H9 (cell line): ENCODE data around the gene CMAS. TPM values are rescaled to one million over a fixed set of nuclear protein-coding genes. Genes with fewer than 3 reads are reported as not detected.

Experiments used
- DNase-seq: peaks from one replicate; pipeline ENCODE4 v3.0.0-alpha.2; 2017
- H2AFZ ChIP-seq: one replicate; pipeline ENCODE4 v1.6.1; 2013; ENCODE audit warnings: mild to moderate bottlenecking, low read length, control low read depth, moderate library complexity
- H2AK5ac ChIP-seq: 2 replicates; pipeline ENCODE4 v1.6.1; 2013; ENCODE audit warnings: low read length, control low read depth, mixed read lengths; ENCODE audit not compliant: insufficient read length
- H2BK120ac ChIP-seq: one replicate; pipeline ENCODE4 v1.6.1; 2013; ENCODE audit warnings: low read depth, mild to moderate bottlenecking, low read length, control low read depth, inconsistent platforms; ENCODE audit not compliant: poor library complexity, severe bottlenecking
- H2BK12ac ChIP-seq: 2 replicates; pipeline ENCODE4 v1.6.1; 2013; ENCODE audit warnings: low read length, control low read depth, mixed read lengths, low read depth; ENCODE audit not compliant: insufficient read length
- H2BK15ac ChIP-seq: 2 replicates; pipeline ENCODE4 v1.6.1; 2013; ENCODE audit warnings: low read depth, low read length, control low read depth
- H2BK20ac ChIP-seq: one replicate; pipeline ENCODE4 v1.6.1; 2013; ENCODE audit warnings: low read depth, mild to moderate bottlenecking, low read length, control low read depth, inconsistent platforms; ENCODE audit not compliant: poor library complexity, severe bottlenecking
- H2BK5ac ChIP-seq: 2 replicates; pipeline ENCODE4 v1.6.1; 2013; ENCODE audit warnings: low read length, control low read depth, mixed read lengths; ENCODE audit not compliant: insufficient read length
- H3K14ac ChIP-seq: 2 replicates; pipeline ENCODE4 v1.6.1; 2013; ENCODE audit warnings: low read length, control low read depth; ENCODE audit not compliant: insufficient read depth
- H3K18ac ChIP-seq: 2 replicates; pipeline ENCODE4 v1.6.1; 2013; ENCODE audit warnings: low read depth, mild to moderate bottlenecking, mixed read lengths, low read length, control low read depth; ENCODE audit not compliant: insufficient read length
- H3K23ac ChIP-seq: 2 replicates; pipeline ENCODE4 v1.6.1; 2013; ENCODE audit warnings: low read length, control low read depth, mixed read lengths, low read depth; ENCODE audit not compliant: insufficient read length
- H3K23me2 ChIP-seq: 2 replicates; pipeline ENCODE4 v1.6.1; 2013; ENCODE audit warnings: low read depth, mild to moderate bottlenecking, mixed read lengths, low read length, control low read depth; ENCODE audit not compliant: insufficient read length, poor library complexity, severe bottlenecking
- H3K27ac ChIP-seq: 2 replicates; pipeline ENCODE4 v1.5.1; 2013; ENCODE audit warnings: low read length, control low read depth, mixed read lengths, low read depth; ENCODE audit not compliant: insufficient read length
- H3K27me3 ChIP-seq: 2 replicates; pipeline ENCODE4 v1.6.1; 2013; ENCODE audit warnings: low read length, control low read depth, inconsistent platforms; ENCODE audit not compliant: insufficient read depth
- H3K4ac ChIP-seq: 2 replicates; pipeline ENCODE4 v1.6.1; 2013; ENCODE audit warnings: low read depth, mild to moderate bottlenecking, control low read depth, inconsistent platforms, low read length, moderate library complexity
- H3K4me1 ChIP-seq: 2 replicates; pipeline ENCODE4 v1.6.1; 2013; ENCODE audit warnings: low read length, control low read depth, inconsistent platforms; ENCODE audit not compliant: insufficient read depth
- H3K4me2 ChIP-seq: 2 replicates; pipeline ENCODE4 v1.6.1; 2013; ENCODE audit warnings: low read length, control low read depth, mixed read lengths; ENCODE audit not compliant: insufficient read length, insufficient read depth
- H3K56ac ChIP-seq: 2 replicates; pipeline ENCODE4 v1.6.1; 2013; ENCODE audit warnings: low read depth, mild to moderate bottlenecking, mixed read lengths, low read length, control low read depth; ENCODE audit not compliant: insufficient read length
- H3K79me1 ChIP-seq: 2 replicates; pipeline ENCODE4 v1.6.1; 2013; ENCODE audit warnings: low read depth, mild to moderate bottlenecking, moderate library complexity, low read length, control low read depth, inconsistent platforms; ENCODE audit not compliant: insufficient read depth, poor library complexity, severe bottlenecking
- H3K79me2 ChIP-seq: 2 replicates; pipeline ENCODE4 v1.6.1; 2013; ENCODE audit warnings: low read length, control low read depth, inconsistent platforms; ENCODE audit not compliant: insufficient read depth
- H3K9ac ChIP-seq: 2 replicates; pipeline ENCODE4 v1.6.1; 2013; ENCODE audit warnings: low read length, control low read depth, mixed read lengths; ENCODE audit not compliant: insufficient read length; ENCODE audit errors: extremely low read depth
- H3K9me3 ChIP-seq: one replicate; pipeline ENCODE4 v1.6.1; 2013; ENCODE audit warnings: low read depth, low read length, inconsistent platforms; ENCODE audit not compliant: control insufficient read depth
- H3T11ph ChIP-seq: one replicate; pipeline ENCODE4 v1.6.1; 2013; ENCODE audit warnings: mild to moderate bottlenecking, low read length, control low read depth, inconsistent platforms
- H4K20me1 ChIP-seq: one replicate; pipeline ENCODE4 v1.6.1; 2013; ENCODE audit not compliant: control insufficient read depth, insufficient read length, insufficient read depth
- H4K5ac ChIP-seq: 2 replicates; pipeline ENCODE4 v1.6.1; 2013; ENCODE audit warnings: low read depth, mild to moderate bottlenecking, mixed read lengths, low read length, control low read depth; ENCODE audit not compliant: insufficient read length
- H4K8ac ChIP-seq: replicated peaks from 2 replicates; pipeline ENCODE4 v1.6.1; 2013; ENCODE audit warnings: low read length, control low read depth, mixed read lengths, low read depth; ENCODE audit not compliant: insufficient read length
- H4K91ac ChIP-seq: 2 replicates; pipeline ENCODE4 v1.6.1; 2013; ENCODE audit warnings: low read depth, mild to moderate bottlenecking, moderate library complexity, mixed read lengths, low read length, control low read depth; ENCODE audit not compliant: insufficient read length
- H3K27ac Mint-ChIP-seq, 3 experiments: 2 replicates in 2 of 3; 3 replicates in 1 of 3; pipeline ENCODE4 v1.8.0; 2020 to 2021; ENCODE audit warnings: mixed read lengths in 3 of 3, mild to moderate bottlenecking in 1 of 3, moderate library complexity in 1 of 3
- H3K27me3 Mint-ChIP-seq: 2 replicates; pipeline ENCODE4 v1.8.0; 2021; ENCODE audit warnings: low read depth, mild to moderate bottlenecking, moderate library complexity, mixed read lengths
- H3K36me3 Mint-ChIP-seq, 3 experiments: 2 replicates in 2 of 3; 3 replicates in 1 of 3; pipeline ENCODE4 v1.8.0; 2020 to 2021; ENCODE audit warnings: low read depth in 3 of 3, mixed read lengths in 3 of 3; ENCODE audit not compliant: insufficient read depth in 1 of 3
- H3K4me1 Mint-ChIP-seq, 2 experiments: 2 replicates each; pipeline ENCODE4 v1.8.0; 2020; ENCODE audit warnings: mixed read lengths in 2 of 2
- H3K4me3 Mint-ChIP-seq, 2 experiments: 2 replicates in 1 of 2; 3 replicates in 1 of 2; pipeline ENCODE4 v1.8.0; 2020 to 2021; ENCODE audit warnings: mild to moderate bottlenecking in 2 of 2, mixed read lengths in 2 of 2, moderate library complexity in 1 of 2
- H3K9me3 Mint-ChIP-seq, 2 experiments: 2 replicates in 1 of 2; 3 replicates in 1 of 2; pipeline ENCODE4 v1.8.0; 2020; ENCODE audit warnings: mild to moderate bottlenecking in 2 of 2, mixed read lengths in 2 of 2, moderate library complexity in 1 of 2
- CTCF ChIP-seq: fragments of 200-600 bp; sonication (generic); conservative IDR thresholded peaks from 3 replicates; pipeline ENCODE4 v1.8.0; 2021; ENCODE audit warnings: antibody characterized with exemption, mild to moderate bottlenecking
- WGBS: extraction: QIAGEN DNeasy Blood & Tissue Kit; methylation state at CpG from one replicate; pipeline ENCODE4 v1.1.7; 2013; ENCODE audit warnings: missing lambda C conversion rate, low lambda C conversion rate, mixed read lengths; ENCODE audit not compliant: insufficient read length; ENCODE audit errors: extremely low coverage; 5-methylcytosine and 5-hydroxymethylcytosine counted together
- total RNA-seq: library from RNA; stranded (reverse); gene quantifications from 2 replicates; pipeline ENCODE4 v1.2.1, GENCODE V29; 2021

CMAS gene
- total RNA-seq, 1 experiment from 2014 or later = 47.4 TPM

DNA sequence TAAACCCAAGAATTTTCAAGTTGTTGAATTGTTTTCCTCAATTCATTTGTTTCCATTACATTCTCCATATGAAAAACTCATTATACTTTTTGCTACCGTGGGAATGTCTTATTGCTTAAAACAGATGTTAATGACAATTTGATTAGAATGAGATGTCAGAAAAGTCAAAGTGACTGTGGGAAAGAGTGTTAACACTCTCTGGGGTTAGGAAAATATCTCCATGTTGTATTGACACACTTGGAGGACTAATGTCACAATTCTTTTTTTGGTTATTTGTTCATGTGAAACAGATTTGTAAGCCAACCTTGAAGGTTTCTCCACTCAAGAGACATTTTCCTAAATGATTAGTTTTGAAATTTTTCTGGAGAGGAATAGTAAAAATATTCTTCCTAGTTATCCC lies 47.2 kb upstream of the CMAS start:
- Histone ChIP-seq H3K4ac (no peak overlapping the region), H3K14ac (no peak overlapping the region), H2BK15ac (no peak overlapping the region), H3K56ac (no peak overlapping the region), H3K23me2 (no peaks in the 10 kb centered on the region), H3T11ph (no peak overlapping the region), H2BK20ac (no peak overlapping the region), H3K23ac (no peak overlapping the region), H2BK12ac (no peak overlapping the region), H2AK5ac (no peak overlapping the region), H3K9ac (no peak overlapping the region), H2BK120ac (no peak overlapping the region), H3K79me1 (no peaks in the 10 kb centered on the region), H3K27ac (no peak overlapping the region), H4K20me1 (no peaks in the 10 kb centered on the region), H4K5ac (no peak overlapping the region), H3K79me2 (no peaks in the 10 kb centered on the region), H3K27me3 (no peaks in the 10 kb centered on the region), H4K8ac (no peak overlapping the region), H4K91ac (no peak overlapping the region), H3K9me3 (no peaks in the 10 kb centered on the region), H2AFZ (no peak overlapping the region), H3K4me2 (no peak overlapping the region), H2BK5ac (no peak overlapping the region), H3K18ac (no peak overlapping the region), H3K4me1 (no peaks in the 10 kb centered on the region)
- Mint-ChIP-seq H3K36me3 (no peaks in the 10 kb centered on the region), H3K4me3 (no peak overlapping the region), H3K27ac (no peak overlapping the region), H3K27me3 (no peaks in the 10 kb centered on the region), H3K4me1 (no peaks in the 10 kb centered on the region), H3K9me3 (no peaks in the 10 kb centered on the region)
- TF ChIP-seq CTCF = no peak
- WGBS = no CpG with 5 or more reads among the region's 1 CpG
- no peak for DNase-seq
